ENCODE data around the gene FOXR1. TPM values are rescaled to one million over a fixed set of nuclear protein-coding genes. Genes with fewer than 3 reads are reported as not detected.

Gene FOXR1
- total RNA-seq, 4 donors from 2014 or later = not detected

- TF ChIP-seq, protein P1, sequence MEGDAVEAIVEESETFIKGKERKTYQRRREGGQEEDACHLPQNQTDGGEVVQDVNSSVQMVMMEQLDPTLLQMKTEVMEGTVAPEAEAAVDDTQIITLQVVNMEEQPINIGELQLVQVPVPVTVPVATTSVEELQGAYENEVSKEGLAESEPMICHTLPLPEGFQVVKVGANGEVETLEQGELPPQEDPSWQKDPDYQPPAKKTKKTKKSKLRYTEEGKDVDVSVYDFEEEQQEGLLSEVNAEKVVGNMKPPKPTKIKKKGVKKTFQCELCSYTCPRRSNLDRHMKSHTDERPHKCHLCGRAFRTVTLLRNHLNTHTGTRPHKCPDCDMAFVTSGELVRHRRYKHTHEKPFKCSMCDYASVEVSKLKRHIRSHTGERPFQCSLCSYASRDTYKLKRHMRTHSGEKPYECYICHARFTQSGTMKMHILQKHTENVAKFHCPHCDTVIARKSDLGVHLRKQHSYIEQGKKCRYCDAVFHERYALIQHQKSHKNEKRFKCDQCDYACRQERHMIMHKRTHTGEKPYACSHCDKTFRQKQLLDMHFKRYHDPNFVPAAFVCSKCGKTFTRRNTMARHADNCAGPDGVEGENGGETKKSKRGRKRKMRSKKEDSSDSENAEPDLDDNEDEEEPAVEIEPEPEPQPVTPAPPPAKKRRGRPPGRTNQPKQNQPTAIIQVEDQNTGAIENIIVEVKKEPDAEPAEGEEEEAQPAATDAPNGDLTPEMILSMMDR (IDR thresholded peaks at IDR 0.05; ENCODE audit: low read depth) = no peak
Measured at GRCh38 chr11:118956094-118956846, 15.3 kb upstream of the FOXR1 start, which contains the start of gene UPK2. UPK2 (plus strand) TSS chr11:118956298; CDS start chr11:118956351, 53 bp downstream.

- TF ChIP-seq, protein P1 (IDR thresholded peaks at IDR 0.05; ENCODE audit: low read depth) = no peak
Measured at GRCh38 chr11:118956847-118957469, 14.6 kb upstream of the FOXR1 start.

DNA sequence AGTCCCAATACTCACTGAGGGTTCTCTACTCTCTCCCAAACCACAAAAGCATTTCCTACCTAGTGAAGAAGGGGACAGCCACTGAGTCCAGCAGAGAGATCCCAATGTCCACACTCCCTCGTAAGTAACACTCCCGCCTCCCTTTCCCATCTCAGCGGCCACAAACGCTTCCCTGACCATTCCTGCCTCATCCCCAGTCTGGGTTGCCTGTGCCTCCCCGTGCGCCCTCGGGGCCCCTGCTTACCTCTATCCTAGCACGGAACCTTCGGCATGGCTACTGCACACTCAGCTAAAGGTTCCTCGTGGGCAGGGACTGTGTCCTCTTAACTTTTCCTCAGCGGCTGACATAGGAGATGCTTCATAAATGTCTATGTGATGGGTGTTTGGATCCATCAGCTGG lies 14.0 kb upstream of the FOXR1 start:
- TF ChIP-seq, protein P1 (IDR thresholded peaks at IDR 0.05; ENCODE audit: low read depth) = no peak

- TF ChIP-seq, protein P1 (IDR thresholded peaks at IDR 0.05; ENCODE audit: low read depth) = no peak
Measured at GRCh38 chr11:118957968-118958367, 13.6 kb upstream of the FOXR1 start.

DNA sequence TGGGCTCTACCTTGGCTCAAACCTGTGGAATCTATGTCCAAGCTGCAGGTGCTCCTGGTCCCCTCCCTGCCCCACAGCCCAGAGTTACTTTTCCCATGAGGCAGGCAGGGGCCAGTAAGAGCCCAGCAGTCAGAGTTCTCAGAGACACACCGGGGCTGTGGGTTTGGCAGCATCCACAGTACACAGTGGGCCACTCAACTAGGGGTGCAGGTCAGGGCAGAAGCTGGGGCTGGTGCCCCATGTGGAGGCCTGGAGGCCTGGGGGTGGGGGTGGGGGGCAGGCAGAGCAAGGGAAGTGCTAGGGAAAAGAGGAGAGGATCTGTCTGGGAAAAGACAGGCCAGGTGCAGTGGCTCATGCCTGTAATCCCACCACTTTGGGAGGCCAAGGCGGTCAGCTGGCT lies 13.0 kb upstream of the FOXR1 start:
- TF ChIP-seq, protein P1 (IDR thresholded peaks at IDR 0.05; ENCODE audit: low read depth) = no peak

DNA sequence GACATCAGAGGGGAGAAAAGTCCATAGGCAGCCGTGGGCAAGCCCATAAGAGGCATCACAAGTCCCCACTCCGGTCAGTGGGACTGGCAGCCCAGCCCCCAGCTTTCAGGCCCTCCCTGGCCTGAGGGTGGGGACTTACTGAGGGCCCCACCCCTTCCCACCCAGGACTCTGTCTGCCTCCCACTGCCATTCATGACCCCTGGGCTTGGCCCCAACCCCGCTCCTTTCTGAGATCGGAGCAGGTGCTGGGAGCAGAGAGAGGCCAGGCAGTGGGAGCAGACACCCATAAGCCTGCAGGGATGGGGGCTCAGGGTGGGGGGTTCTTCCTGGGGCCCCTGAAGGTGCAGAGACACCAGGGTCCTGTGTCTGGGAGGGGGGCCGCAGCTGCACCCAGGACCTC lies 10.4 kb upstream of the FOXR1 start:
- TF ChIP-seq, protein P1 (IDR thresholded peaks at IDR 0.05; ENCODE audit: low read depth) = no peak

GRCh38 chr11:118961591-118961990 lies 10.0 kb upstream of the FOXR1 start:
- TF ChIP-seq, protein P1 (IDR thresholded peaks at IDR 0.05; ENCODE audit: low read depth) = no peak
